ENCODE results near the gene UGT1A5. TPM values are rescaled to one million over a fixed set of nuclear protein-coding genes. Genes with fewer than 3 reads are reported as not detected.

UGT1A5 gene
- polyA plus RNA-seq, 1 of the 3 experiments (the other 2 are of a cell fraction) = not detected

DNA sequence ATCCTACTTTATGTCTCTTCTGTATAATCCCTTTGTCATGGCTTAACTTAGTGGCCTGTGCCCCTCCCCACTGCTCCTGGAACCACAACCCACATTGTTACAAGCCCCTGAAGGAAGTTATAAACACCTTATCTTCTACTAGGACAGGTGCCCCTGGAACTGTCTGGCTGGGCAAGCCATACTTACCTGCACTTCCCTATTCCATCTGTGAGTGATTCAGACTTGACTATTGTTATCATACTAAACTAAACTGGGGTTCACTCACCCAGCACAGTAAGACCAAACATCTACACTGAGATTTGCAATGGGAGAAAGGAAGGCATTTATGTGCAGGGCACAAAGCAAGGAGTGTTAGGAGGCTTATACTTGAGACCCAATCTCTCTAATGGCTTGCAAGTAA lies 23.7 kb upstream of the UGT1A5 start:
- Histone ChIP-seq H2AFZ (ENCODE audit: low read depth) (no peak overlapping the region), H4K20me1 (ENCODE audit: insufficient read depth) (no peaks in the 10 kb centered on the region), H3K79me2 (ENCODE audit: insufficient read depth) (no peaks in the 10 kb centered on the region), H3F3A (replicated peaks; ENCODE audit: insufficient read depth) (no peaks in the 10 kb centered on the region), H3K4me1 (ENCODE audit: control insufficient read depth in 1 of 2, insufficient read depth in 2 of 2, low read depth in 1 of 2, low read length in 1 of 2) (no peaks in the 10 kb centered on the region), H3K36me3 (replicated peaks in 1 of 2; ENCODE audit: control insufficient read depth in 1 of 2, insufficient read depth in 2 of 2, low read length in 1 of 2) (no peaks in the 10 kb centered on the region), H3K4me2 (no peak overlapping the region), H3K27ac (ENCODE audit: low read depth in 2 of 2, low read length in 1 of 2) (no peak overlapping the region), H3K4me3 (ENCODE audit: low read depth in 2 of 2, low read length in 1 of 2) (no peak overlapping the region), H3K9ac (no peak overlapping the region), H3K27me3 (ENCODE audit: insufficient read depth) (no peaks in the 10 kb centered on the region), H3K9me3 (no peaks in the 10 kb centered on the region), H3K9me2 (no peaks in the 10 kb centered on the region)
- no peak for DNase-seq
- CTCF ChIA-PET = no interaction called here
- TF ChIP-seq, protein P1, sequence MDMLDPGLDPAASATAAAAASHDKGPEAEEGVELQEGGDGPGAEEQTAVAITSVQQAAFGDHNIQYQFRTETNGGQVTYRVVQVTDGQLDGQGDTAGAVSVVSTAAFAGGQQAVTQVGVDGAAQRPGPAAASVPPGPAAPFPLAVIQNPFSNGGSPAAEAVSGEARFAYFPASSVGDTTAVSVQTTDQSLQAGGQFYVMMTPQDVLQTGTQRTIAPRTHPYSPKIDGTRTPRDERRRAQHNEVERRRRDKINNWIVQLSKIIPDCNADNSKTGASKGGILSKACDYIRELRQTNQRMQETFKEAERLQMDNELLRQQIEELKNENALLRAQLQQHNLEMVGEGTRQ (IDR thresholded peaks at IDR 0.05; ENCODE audit: borderline replicate concordance, low read depth, low read length) = no peak
- TF ChIP-seq RFX5 (IDR thresholded peaks at IDR 0.05; ENCODE audit: low read length) (no peak), ELF1 (IDR thresholded peaks at IDR 0.05) (no peak), SIN3A (IDR thresholded peaks at IDR 0.05; ENCODE audit: borderline replicate concordance, low read depth, low read length) (no peak), FOXJ3 (CRISPR knock-in tag; IDR thresholded peaks at IDR 0.05) (no peak), TEAD4 (IDR thresholded peaks at IDR 0.05; ENCODE audit: borderline replicate concordance, insufficient read depth) (no peak), CHD2 (IDR thresholded peaks at IDR 0.05; ENCODE audit: low read length, partially characterized antibody) (no peak), POLR2AphosphoS5 (IDR thresholded peaks at IDR 0.05; ENCODE audit: low read depth, low read length) (no peak), FOSL2 (IDR thresholded peaks at IDR 0.05; ENCODE audit: borderline replicate concordance, low read depth) (no peak), MXI1 (IDR thresholded peaks at IDR 0.05; ENCODE audit: low read depth, low read length) (no peak), JUND (IDR thresholded peaks at IDR 0.05) (no peak), GABPA (IDR thresholded peaks at IDR 0.05; ENCODE audit: low read depth) (no peak), TCF12 (IDR thresholded peaks at IDR 0.05) (no peak), FOXM1 (IDR thresholded peaks at IDR 0.05; ENCODE audit: low read depth) (no peak), RAD21 (IDR thresholded peaks at IDR 0.05; ENCODE audit: low read length) (no peak)
- TF ChIP-seq, protein P2, sequence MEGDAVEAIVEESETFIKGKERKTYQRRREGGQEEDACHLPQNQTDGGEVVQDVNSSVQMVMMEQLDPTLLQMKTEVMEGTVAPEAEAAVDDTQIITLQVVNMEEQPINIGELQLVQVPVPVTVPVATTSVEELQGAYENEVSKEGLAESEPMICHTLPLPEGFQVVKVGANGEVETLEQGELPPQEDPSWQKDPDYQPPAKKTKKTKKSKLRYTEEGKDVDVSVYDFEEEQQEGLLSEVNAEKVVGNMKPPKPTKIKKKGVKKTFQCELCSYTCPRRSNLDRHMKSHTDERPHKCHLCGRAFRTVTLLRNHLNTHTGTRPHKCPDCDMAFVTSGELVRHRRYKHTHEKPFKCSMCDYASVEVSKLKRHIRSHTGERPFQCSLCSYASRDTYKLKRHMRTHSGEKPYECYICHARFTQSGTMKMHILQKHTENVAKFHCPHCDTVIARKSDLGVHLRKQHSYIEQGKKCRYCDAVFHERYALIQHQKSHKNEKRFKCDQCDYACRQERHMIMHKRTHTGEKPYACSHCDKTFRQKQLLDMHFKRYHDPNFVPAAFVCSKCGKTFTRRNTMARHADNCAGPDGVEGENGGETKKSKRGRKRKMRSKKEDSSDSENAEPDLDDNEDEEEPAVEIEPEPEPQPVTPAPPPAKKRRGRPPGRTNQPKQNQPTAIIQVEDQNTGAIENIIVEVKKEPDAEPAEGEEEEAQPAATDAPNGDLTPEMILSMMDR (IDR thresholded peaks at IDR 0.05) = no peak
- TF ChIP-seq, protein P3, sequence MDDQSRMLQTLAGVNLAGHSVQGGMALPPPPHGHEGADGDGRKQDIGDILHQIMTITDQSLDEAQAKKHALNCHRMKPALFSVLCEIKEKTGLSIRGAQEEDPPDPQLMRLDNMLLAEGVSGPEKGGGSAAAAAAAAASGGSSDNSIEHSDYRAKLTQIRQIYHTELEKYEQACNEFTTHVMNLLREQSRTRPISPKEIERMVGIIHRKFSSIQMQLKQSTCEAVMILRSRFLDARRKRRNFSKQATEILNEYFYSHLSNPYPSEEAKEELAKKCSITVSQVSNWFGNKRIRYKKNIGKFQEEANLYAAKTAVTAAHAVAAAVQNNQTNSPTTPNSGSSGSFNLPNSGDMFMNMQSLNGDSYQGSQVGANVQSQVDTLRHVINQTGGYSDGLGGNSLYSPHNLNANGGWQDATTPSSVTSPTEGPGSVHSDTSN (IDR thresholded peaks at IDR 0.05) = no peak
- TF ChIP-seq, protein P4, sequence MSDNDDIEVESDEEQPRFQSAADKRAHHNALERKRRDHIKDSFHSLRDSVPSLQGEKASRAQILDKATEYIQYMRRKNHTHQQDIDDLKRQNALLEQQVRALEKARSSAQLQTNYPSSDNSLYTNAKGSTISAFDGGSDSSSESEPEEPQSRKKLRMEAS (IDR thresholded peaks at IDR 0.05; ENCODE audit: low read depth) = no peak
- POLR2A ChIA-PET = no interaction called here
